Neuronal stem cell (in vitro differentiated cells): ENCODE results near the gene SAFB2.

Experiments
- DNase-seq: peaks from one replicate; pipeline ENCODE4 v3.0.0-alpha.2; 2013; ENCODE audit warnings: low spot score
- H2AFZ ChIP-seq: one replicate; pipeline ENCODE4 v1.6.1; 2013; ENCODE audit warnings: mild to moderate bottlenecking, low read length, inconsistent platforms
- H2AK5ac ChIP-seq: 2 replicates; pipeline ENCODE4 v1.6.1; 2013; ENCODE audit warnings: low read depth, mild to moderate bottlenecking, inconsistent platforms, low read length, moderate library complexity, mixed read lengths
- H2BK120ac ChIP-seq: 2 replicates; pipeline ENCODE4 v1.6.1; 2013; ENCODE audit warnings: low read depth, mild to moderate bottlenecking, inconsistent platforms, low read length, moderate library complexity, mixed read lengths
- H2BK12ac ChIP-seq: one replicate; pipeline ENCODE4 v1.6.1; 2013; ENCODE audit warnings: low read length, inconsistent platforms
- H2BK15ac ChIP-seq: 2 replicates; pipeline ENCODE4 v1.6.1; 2013; ENCODE audit warnings: mild to moderate bottlenecking, low read length, inconsistent platforms, mixed read lengths
- H2BK5ac ChIP-seq: one replicate; pipeline ENCODE4 v1.6.1; 2013; ENCODE audit warnings: inconsistent platforms, mild to moderate bottlenecking, low read length, moderate library complexity
- H3K14ac ChIP-seq: one replicate; pipeline ENCODE4 v1.6.1; 2013; ENCODE audit warnings: low read length, inconsistent platforms
- H3K18ac ChIP-seq: 2 replicates; pipeline ENCODE4 v1.6.1; 2013; ENCODE audit warnings: low read length, inconsistent platforms
- H3K23ac ChIP-seq: 2 replicates; pipeline ENCODE4 v1.6.1; 2013; ENCODE audit warnings: low read depth, mild to moderate bottlenecking, mixed read lengths, low read length, inconsistent platforms; ENCODE audit not compliant: poor library complexity
- H3K27ac ChIP-seq: replicated peaks from 3 replicates; pipeline ENCODE4 v1.5.1; 2013; ENCODE audit warnings: low read length, inconsistent platforms
- H3K27me3 ChIP-seq, 3 experiments: 2 replicates each; pipeline ENCODE4 v1.6.1; 2013; ENCODE audit warnings: low read length in 3 of 3, mild to moderate bottlenecking in 2 of 3, inconsistent platforms in 1 of 3, low read depth in 1 of 3, mixed read lengths in 1 of 3, moderate library complexity in 1 of 3; ENCODE audit not compliant: control insufficient read depth in 3 of 3, insufficient read depth in 3 of 3
- H3K36me3 ChIP-seq, 2 donors: replicated peaks in 1 of 2; 2 replicates each; pipeline ENCODE4 v1.6.1; 2013; ENCODE audit warnings: low read length in 2 of 2; ENCODE audit not compliant: control insufficient read depth in 2 of 2, insufficient read depth in 2 of 2
- H3K4ac ChIP-seq: 2 replicates; pipeline ENCODE4 v1.6.1; 2013; ENCODE audit warnings: inconsistent platforms, mild to moderate bottlenecking, low read length, moderate library complexity
- H3K4me1 ChIP-seq, 2 donors: 1 replicate in 1 of 2; 2 replicates in 1 of 2; pipeline ENCODE4 v1.6.1; 2013; ENCODE audit warnings: low read length in 2 of 2, low read depth in 1 of 2; ENCODE audit not compliant: control insufficient read depth in 2 of 2, insufficient read depth in 1 of 2
- H3K4me2 ChIP-seq: one replicate; pipeline ENCODE4 v1.6.1; 2013; ENCODE audit warnings: mild to moderate bottlenecking, low read length, inconsistent platforms; ENCODE audit not compliant: insufficient read depth, poor library complexity, severe bottlenecking
- H3K4me3 ChIP-seq, 2 donors: 2 replicates each; pipeline ENCODE4 v1.5.1; 2013; ENCODE audit warnings: low read length in 2 of 2, mild to moderate bottlenecking in 2 of 2, inconsistent platforms in 1 of 2, moderate library complexity in 1 of 2
- H3K79me1 ChIP-seq: one replicate; pipeline ENCODE4 v1.6.1; 2013; ENCODE audit warnings: low read depth, mild to moderate bottlenecking, inconsistent platforms, low read length, moderate library complexity
- H3K9ac ChIP-seq: one replicate; pipeline ENCODE4 v1.6.1; 2013; ENCODE audit warnings: mild to moderate bottlenecking, low read depth, low read length, inconsistent platforms; ENCODE audit not compliant: poor library complexity
- H3K9me3 ChIP-seq, 2 donors: replicated peaks in 1 of 2; 2 replicates each; pipeline versions ENCODE3 to v1.6.1; 2013; ENCODE audit warnings: low read length in 2 of 2, mild to moderate bottlenecking in 2 of 2, inconsistent platforms in 1 of 2, low read depth in 1 of 2, mixed read lengths in 1 of 2, moderate library complexity in 1 of 2; ENCODE audit not compliant: control insufficient read depth in 2 of 2, insufficient read depth in 1 of 2
- H4K8ac ChIP-seq: one replicate; pipeline ENCODE4 v1.6.1; 2013; ENCODE audit warnings: low read depth, mild to moderate bottlenecking, inconsistent platforms, low read length, moderate library complexity
- H4K91ac ChIP-seq: one replicate; pipeline ENCODE4 v1.6.1; 2013; ENCODE audit warnings: low read length, low read depth, mild to moderate bottlenecking, inconsistent platforms; ENCODE audit not compliant: poor library complexity
- WGBS, 2 donors: extraction: QIAGEN DNeasy Blood & Tissue Kit; methylation state at CpG; one replicate each; pipeline ENCODE4 v1.1.7; 2013; ENCODE audit warnings: missing lambda C conversion rate in 2 of 2, mixed read lengths in 1 of 2; ENCODE audit not compliant: insufficient read length in 2 of 2, insufficient replicate concordance in 1 of 2; ENCODE audit errors: extremely low coverage in 2 of 2; 5-methylcytosine and 5-hydroxymethylcytosine counted together

Gene SAFB2

GRCh38 chr19:5562280-5562679 lies 60.3 kb downstream of the SAFB2 start:
- Histone ChIP-seq H3K14ac (no peak overlapping the region), H3K18ac (no peak overlapping the region), H4K8ac (no peak overlapping the region), H2BK120ac (no peak overlapping the region), H3K27ac (no peak overlapping the region), H3K4me2 (no peak overlapping the region), H3K4me3 (no peak overlapping the region), H2AFZ (no peak overlapping the region), H4K91ac (no peak overlapping the region), H2BK5ac (no peak overlapping the region), H3K4me1 (peaks cover 4% of the 10 kb centered on the region in 2 donors), H3K79me1 (peaks cover 2% of the 10 kb centered on the region), H3K27me3 (peaks cover 0 to 7% (median 2%) of the 10 kb centered on the region in 3 experiments), H3K23ac (no peak overlapping the region), H3K36me3 (no peaks in the 10 kb centered on the region), H3K9me3 (peaks cover 0 to 8% of the 10 kb centered on the region in 2 donors), H2BK12ac (no peak overlapping the region), H2BK15ac (no peak overlapping the region), H3K4ac (no peak overlapping the region), H2AK5ac (no peak overlapping the region), H3K9ac (no peak overlapping the region)
- DNase-seq: no peak
- 100% methylated on average over 3 of the region's 7 CpGs; no CpG with 5 or more reads in 1 of the 2 donors for WGBS, 2 donors

- Histone ChIP-seq H3K18ac (no peak overlapping the region), H4K8ac (no peak overlapping the region), H2BK15ac (no peak overlapping the region), H4K91ac (no peak overlapping the region), H3K27me3 (no peaks in the 10 kb centered on the region), H3K27ac (no peak overlapping the region), H3K4ac (no peak overlapping the region), H3K4me2 (no peak overlapping the region), H3K23ac (no peak overlapping the region), H3K4me3 (no peak overlapping the region), H2AK5ac (no peak overlapping the region), H3K36me3 (no peaks in the 10 kb centered on the region), H3K9ac (no peak overlapping the region), H3K79me1 (peaks cover 2% of the 10 kb centered on the region), H2BK12ac (no peak overlapping the region), H3K4me1 (peaks cover 4% of the 10 kb centered on the region in 2 donors), H2BK120ac (no peak overlapping the region), H2AFZ (no peak overlapping the region), H3K14ac (no peak overlapping the region), H3K9me3 (peaks cover 0 to 8% of the 10 kb centered on the region in 2 donors), H2BK5ac (no peak overlapping the region)
- DNase-seq: no peak
- no CpG with 5 or more reads among the region's 6 CpGs for WGBS, 2 donors
Measured at GRCh38 chr19:5561559-5561958, 61.0 kb downstream of the SAFB2 start.

- peak overlapping the region; percentile 28 for H2AFZ ChIP-seq
- H2BK5ac ChIP-seq: peak overlapping the region; percentile 0
- no peak overlapping the region for H4K91ac ChIP-seq
- no peak overlapping the region for H3K14ac ChIP-seq
- no CpG with 5 or more reads among the region's 19 CpGs for WGBS, 2 donors
- H3K9me3 ChIP-seq: peaks cover 0 to 8% of the 10 kb centered on the region in 2 donors
- H3K4me3 ChIP-seq: no peak overlapping the region
- no peak overlapping the region for H2BK15ac ChIP-seq
- H2BK120ac ChIP-seq: peak overlapping the region; percentile 62
- H3K18ac ChIP-seq: peak overlapping the region; percentile 90
- H3K9ac ChIP-seq: no peak overlapping the region
- H3K23ac ChIP-seq: no peak overlapping the region
- H3K27ac ChIP-seq: no peak overlapping the region
- peaks cover 4% of the 10 kb centered on the region in 2 donors for H3K4me1 ChIP-seq
- peak overlapping the region; percentile 94 for H2AK5ac ChIP-seq
- no peak overlapping the region for H3K4ac ChIP-seq
- H3K4me2 ChIP-seq: no peak overlapping the region
- peaks cover 2% of the 10 kb centered on the region for H3K79me1 ChIP-seq
- DNase-seq: no peak
- H4K8ac ChIP-seq: no peak overlapping the region
- no peaks in the 10 kb centered on the region for H3K36me3 ChIP-seq
- H2BK12ac ChIP-seq: peak overlapping the region; percentile 63
- H3K27me3 ChIP-seq: no peaks in the 10 kb centered on the region
Measured at GRCh38 chr19:5560156-5560555, 62.4 kb downstream of the SAFB2 start.

DNA sequence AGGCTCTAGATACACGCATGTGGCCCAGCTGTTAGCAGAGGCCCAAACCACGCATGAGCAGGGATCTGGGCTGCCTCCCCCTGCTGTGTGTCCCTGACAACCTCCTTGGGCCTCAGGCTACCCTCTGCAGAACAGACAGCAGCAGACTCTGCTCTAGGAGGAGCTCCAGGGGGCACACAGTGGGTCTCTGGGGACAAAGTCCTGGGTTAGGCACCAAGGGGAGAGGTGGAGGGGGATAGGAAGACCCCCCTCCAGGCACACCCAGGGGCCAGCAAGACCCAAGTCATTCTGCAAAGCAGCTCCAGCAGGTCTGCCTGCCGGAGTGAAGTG lies 62.8 kb downstream of the SAFB2 start:
- Histone ChIP-seq H3K14ac (no peak overlapping the region), H3K4me1 (peaks cover 4% of the 10 kb centered on the region in 2 donors), H2BK15ac (no peak overlapping the region), H3K27me3 (no peaks in the 10 kb centered on the region), H2BK5ac (peak overlapping the region; percentile 0), H3K79me1 (peaks cover 2% of the 10 kb centered on the region), H2AFZ (peak overlapping the region; percentile 28), H3K9me3 (peaks cover 0 to 8% of the 10 kb centered on the region in 2 donors), H3K9ac (no peak overlapping the region), H4K8ac (no peak overlapping the region), H3K4ac (no peak overlapping the region), H2AK5ac (peak overlapping the region; percentile 94), H2BK12ac (peak overlapping the region; percentile 63), H3K4me3 (no peak overlapping the region), H4K91ac (no peak overlapping the region), H3K18ac (peak overlapping the region; percentile 90), H3K27ac (peak overlapping the region; percentile 4), H3K4me2 (no peak overlapping the region), H2BK120ac (peak overlapping the region; percentile 62), H3K36me3 (no peaks in the 10 kb centered on the region), H3K23ac (no peak overlapping the region)
- no CpG with 5 or more reads among the region's 3 CpGs for WGBS, 2 donors
- DNase-seq: no peak
